ENCODE data around the gene TFAP2E. TPM values are rescaled to one million over a fixed set of nuclear protein-coding genes. Genes with fewer than 3 reads are reported as not detected.

Gene TFAP2E
- total RNA-seq, 1 donor from 2014 or later: 3.6 TPM

GRCh38 chr1:35637401-35637809 is 64.3 kb downstream of the TFAP2E start:
- peaks cover 16% of the 10 kb centered on the region for H3K36me3 Mint-ChIP-seq (ENCODE audit: low read depth, unreplicated experiment)
- peaks cover 5% of the 10 kb centered on the region for H3K27me3 Mint-ChIP-seq (ENCODE audit: unreplicated experiment)
- H3K9me3 Mint-ChIP-seq (ENCODE audit: unreplicated experiment): no peaks in the 10 kb centered on the region
- no peak for DNase-seq (ENCODE audit: low spot score)
- H3K27ac Mint-ChIP-seq (ENCODE audit: unreplicated experiment): no peak overlapping the region
- peaks cover 19% of the 10 kb centered on the region for H3K4me1 Mint-ChIP-seq (ENCODE audit: unreplicated experiment)
- TF ChIP-seq CTCF (IDR thresholded peaks at IDR 0.05; ENCODE audit: unreplicated experiment): no peak
- no peak overlapping the region for H3K4me3 Mint-ChIP-seq (ENCODE audit: unreplicated experiment)

- H3K9me3 Mint-ChIP-seq (ENCODE audit: unreplicated experiment): no peaks in the 10 kb centered on the region
- peaks cover 5% of the 10 kb centered on the region for H3K27me3 Mint-ChIP-seq (ENCODE audit: unreplicated experiment)
- H3K4me1 Mint-ChIP-seq (ENCODE audit: unreplicated experiment): peaks cover 19% of the 10 kb centered on the region
- H3K4me3 Mint-ChIP-seq (ENCODE audit: unreplicated experiment): peak overlapping the region; percentile 100
- H3K27ac Mint-ChIP-seq (ENCODE audit: unreplicated experiment): peak overlapping the region; percentile 100
- H3K36me3 Mint-ChIP-seq (ENCODE audit: low read depth, unreplicated experiment): peaks cover 7% of the 10 kb centered on the region
- DNase-seq (ENCODE audit: low spot score): no peak
- TF ChIP-seq CTCF (IDR thresholded peaks at IDR 0.05; ENCODE audit: unreplicated experiment): no peak
These were observed 67.5 kb downstream of the TFAP2E start for GRCh38 chr1:35640380-35641232.

- TF ChIP-seq CTCF (IDR thresholded peaks at IDR 0.05; ENCODE audit: unreplicated experiment): no peak
- Mint-ChIP-seq H3K4me3 (ENCODE audit: unreplicated experiment) (peak within 1 kb of the TSS; percentile 100), H3K36me3 (ENCODE audit: low read depth, unreplicated experiment) (peaks cover 1% of the 10 kb centered on the region), H3K4me1 (ENCODE audit: unreplicated experiment) (peaks cover 19% of the 10 kb centered on the region), H3K27ac (ENCODE audit: unreplicated experiment) (peak within 1 kb of the TSS; percentile 100), H3K9me3 (ENCODE audit: unreplicated experiment) (no peaks in the 10 kb centered on the region), H3K27me3 (ENCODE audit: unreplicated experiment) (peaks cover 5% of the 10 kb centered on the region)
- DNase-seq (ENCODE audit: low spot score): peak; percentile 97
These were observed 68.2 kb downstream of the TFAP2E start, which contains the start of gene PSMB2 for GRCh38 chr1:35641233-35641866. PSMB2 (minus strand) TSS chr1:35641526; CDS start chr1:35641432, 94 bp downstream.

GRCh38 chr1:35642471-35642955 is 69.4 kb downstream of the TFAP2E start:
- peak overlapping the region; percentile 100 for H3K4me3 Mint-ChIP-seq (ENCODE audit: unreplicated experiment)
- H3K27me3 Mint-ChIP-seq (ENCODE audit: unreplicated experiment): peaks cover 5% of the 10 kb centered on the region
- DNase-seq (ENCODE audit: low spot score): no peak
- H3K4me1 Mint-ChIP-seq (ENCODE audit: unreplicated experiment): peaks cover 16% of the 10 kb centered on the region
- TF ChIP-seq CTCF (IDR thresholded peaks at IDR 0.05; ENCODE audit: unreplicated experiment): no peak
- H3K9me3 Mint-ChIP-seq (ENCODE audit: unreplicated experiment): no peaks in the 10 kb centered on the region
- peak overlapping the region; percentile 17 for H3K27ac Mint-ChIP-seq (ENCODE audit: unreplicated experiment)
- H3K36me3 Mint-ChIP-seq (ENCODE audit: low read depth, unreplicated experiment): no peaks in the 10 kb centered on the region
